Prostate gland (tissue), 2 donors: ENCODE measurements around the gene SOX2.

Source experiments
- CTCF ChIP-seq, 4 experiments: fragments of 200-600 bp in 2 of 4; fragments of 450-650 bp in 2 of 4; sonication (generic) in 2 of 4; IDR thresholded peaks; 1 replicate in 3 of 4; 2 replicates in 1 of 4; pipeline ENCODE4 v1.5.1; 2016 to 2019; ENCODE audit warnings: antibody characterized with exemption in 4 of 4, mild to moderate bottlenecking in 2 of 4, moderate library complexity in 2 of 4
- POLR2A ChIP-seq: fragments of 450-650 bp; IDR thresholded peaks from one replicate; pipeline ENCODE4 v1.6.1; 2016; ENCODE audit warnings: antibody characterized with exemption, mild to moderate bottlenecking

- TF ChIP-seq CTCF (IDR thresholded peaks at IDR 0.05) (no peak), POLR2A (no peak)
These were observed 12.0 kb downstream of the SOX2 start for GRCh38 chr3:181723625-181724191.
